HepG2 (cell line): ENCODE results near the gene PSMD12. TPM values are rescaled to one million over a fixed set of nuclear protein-coding genes. Genes with fewer than 3 reads are reported as not detected.
A peak's percentile ranks its signal among the peaks of the same experiment; 100 is the strongest.

Experiments
- ATAC-seq: fragments of 200-7000 bp; cut with Tn5 transposase; 3 replicates; pipeline ENCODE4 v1.9.1; 2020; ENCODE audit warnings: mild to moderate bottlenecking, moderate library complexity
- BruUV-seq: library from RNA; stranded (reverse); fragments of 400-500 nt; replicated peaks from 2 replicates; lab custom pipeline; 2021; lab: Mats Ljungman, UMichigan
- CTCF ChIA-PET: fragments of 300-600 bp; formaldehyde crosslinking; extraction: SDS; loops from one replicate; lab custom pipeline; 2021; ENCODE audit warnings: low total read pairs, inconsistent platforms, low intra/inter-chr PET ratio; lab: Yijun Ruan, JAX
- POLR2A ChIA-PET: fragments of 350-600 bp; sonication (Branson Sonifier 250); formaldehyde crosslinking; loops from one replicate; lab custom pipeline; 2020; ENCODE audit warnings: antibody characterized with exemption, inconsistent platforms; lab: Yijun Ruan, JAX
- DNase-seq: peaks from one replicate; pipeline ENCODE4 v3.0.0-alpha.2; 2015; ENCODE audit warnings: low spot score
- FAIRE-seq: peaks from 3 replicates; lab custom pipeline; 2011; peaks lifted over from hg19 to GRCh38; lab: Jason Lieb, UNC
- H2AFZ ChIP-seq: one replicate; pipeline ENCODE4 v1.6.1; 2011; ENCODE audit warnings: low read length, inconsistent platforms
- H3K27ac ChIP-seq: fragments of 300-600 bp; 3 replicates; pipeline ENCODE4 v1.8.0; 2011; ENCODE audit warnings: mixed run types, mild to moderate bottlenecking, mixed read lengths, low read length, inconsistent platforms; ENCODE audit not compliant: insufficient read depth; ENCODE audit errors: extremely low read length
- H3K27me3 ChIP-seq, 2 experiments: fragments of 200-600 bp in 1 of 2; 2 replicates in 1 of 2; 3 replicates in 1 of 2; pipeline versions ENCODE4 v1.6.0 to v1.8.0; 2011; ENCODE audit warnings: low read length in 2 of 2, mild to moderate bottlenecking in 2 of 2, moderate library complexity in 2 of 2, inconsistent platforms in 1 of 2; ENCODE audit not compliant: insufficient read depth in 2 of 2, control insufficient read depth in 1 of 2
- H3K36me3 ChIP-seq, 2 experiments: fragments of 200-600 bp in 1 of 2; replicated peaks in 1 of 2; 2 replicates in 1 of 2; 3 replicates in 1 of 2; pipeline versions ENCODE4 v1.5.1 to v1.8.0; 2011; ENCODE audit warnings: low read length in 2 of 2, inconsistent platforms in 1 of 2; ENCODE audit not compliant: insufficient read depth in 2 of 2, control insufficient read depth in 1 of 2
- H3K4me1 ChIP-seq: 2 replicates; pipeline ENCODE4 v1.5.1; 2012; ENCODE audit warnings: low read length, inconsistent platforms; ENCODE audit not compliant: insufficient read depth
- H3K4me2 ChIP-seq: 2 replicates; pipeline ENCODE4 v1.6.0; 2011; ENCODE audit warnings: low read depth, low read length, inconsistent platforms
- H3K4me3 ChIP-seq, 3 experiments: fragments of 200-600 bp in 1 of 3; sonication (generic), shearing (Covaris generic) in 1 of 3; replicated peaks in 1 of 3; 2 replicates each; pipeline ENCODE4 v1.5.1; 2011 to 2016; ENCODE audit warnings: low read length in 3 of 3, inconsistent platforms in 2 of 3, low read depth in 2 of 3, mild to moderate bottlenecking in 2 of 3, control low read depth in 1 of 3, mixed read lengths in 1 of 3; ENCODE audit not compliant: insufficient read depth in 1 of 3
- H3K79me2 ChIP-seq: one replicate; pipeline ENCODE4 v1.6.1; 2011; ENCODE audit warnings: low read length, inconsistent platforms; ENCODE audit not compliant: insufficient read depth
- H3K9ac ChIP-seq: 2 replicates; pipeline ENCODE4 v1.6.0; 2011; ENCODE audit warnings: mild to moderate bottlenecking, low read depth, low read length, inconsistent platforms; ENCODE audit not compliant: insufficient read depth
- H3K9me3 ChIP-seq: 2 replicates; pipeline ENCODE4 v1.5.1; 2012; ENCODE audit warnings: mild to moderate bottlenecking, low read length
- H4K20me1 ChIP-seq: 2 replicates; pipeline ENCODE4 v1.6.0; 2011; ENCODE audit warnings: inconsistent platforms, mild to moderate bottlenecking, low read length, moderate library complexity; ENCODE audit not compliant: insufficient read depth
- AHR ChIP-seq: IDR thresholded peaks from 2 replicates; pipeline ENCODE4 v1.6.1; 2018; ENCODE audit warnings: missing genetic modification reagents, missing compliant biosample characterization
- ATF6 ChIP-seq: sonication (generic); formaldehyde crosslinking; conservative IDR thresholded peaks from 2 replicates; pipeline ENCODE4 v1.4.0; 2020; ENCODE audit warnings: missing genetic modification reagents
- GABPA ChIP-seq, 2 experiments: IDR thresholded peaks; 2 replicates each; pipeline ENCODE4 v1.6.1; 2011 to 2016; ENCODE audit warnings: low read depth in 2 of 2, low read length in 1 of 2, missing biosample characterization in 1 of 2, missing genetic modification characterization in 1 of 2
- KDM3A ChIP-seq: IDR thresholded peaks from 2 replicates; pipeline ENCODE4 v1.6.1; 2018; ENCODE audit warnings: low read depth, missing compliant biosample characterization
- MNT ChIP-seq: fragments of 450-650 bp; IDR thresholded peaks from 2 replicates; pipeline ENCODE4 v1.6.1; 2016
- MYC ChIP-seq: sonication (generic); formaldehyde crosslinking; IDR thresholded peaks from 2 replicates; pipeline ENCODE4 v1.9.0; 2021; ENCODE audit warnings: missing genetic modification reagents, borderline replicate concordance
- RFXANK ChIP-seq: IDR thresholded peaks from 2 replicates; pipeline ENCODE4 v1.6.1; 2016
- SP140L ChIP-seq: sonication (generic); formaldehyde crosslinking; IDR thresholded peaks from 2 replicates; pipeline ENCODE4 v1.4.0; 2020; ENCODE audit warnings: missing genetic modification reagents, borderline replicate concordance
- ZBTB33 ChIP-seq: sonication (generic); formaldehyde crosslinking; IDR thresholded peaks from 2 replicates; pipeline ENCODE4 v1.4.0; 2020; ENCODE audit warnings: missing genetic modification reagents
- ZNF687 ChIP-seq: sonication (generic); formaldehyde crosslinking; IDR thresholded peaks from 2 replicates; pipeline ENCODE4 v1.5.1; 2020; ENCODE audit warnings: mild to moderate bottlenecking, missing genetic modification reagents, moderate library complexity
- WGBS: methylation state at CpG from one replicate; pipeline ENCODE4 v1.1.6; 2017; ENCODE audit warnings: low lambda C conversion rate; 5-methylcytosine and 5-hydroxymethylcytosine counted together
- in situ Hi-C: cut with HindIII; loops from 2 replicates; pipeline ENCODE4 v1.10.0; 2017; ENCODE audit warnings: low pct_unique_long_range_greater_than_20kb; ENCODE audit not compliant: extremely low pct_ligation_motif_present
- intact Hi-C: fragments of 100-400 bp; cut with micrococcal nuclease; formaldehyde crosslinking; loops from one replicate; pipeline ENCODE4 v1.10.0; 2022; ENCODE audit not compliant: unreplicated experiment
- polyA plus RNA-seq, 8 experiments: library from polyadenylated mRNA; depleted of rRNA in 3 of 8; stranded (reverse) in 7 of 8; unstranded in 1 of 8; fragments of >200 nt; fragmentation: Illumina TruSeq in 4 of 8; extraction: Trizol in 4 of 8; gene quantifications; 2 replicates each; pipeline versions ENCODE4 v1.2.1 to v1.2.3, GENCODE V29; 2011 to 2016; ENCODE audit warnings: low read depth in 4 of 8, missing spikeins in 1 of 8, mixed read lengths in 1 of 8; ENCODE audit not compliant: insufficient read depth in 1 of 8
- total RNA-seq, 5 experiments: library from RNA; depleted of rRNA; stranded (reverse); fragments of >200 nt; fragmentation: Illumina TruSeq; extraction: Trizol; gene quantifications; 2 replicates each; pipeline ENCODE4 v1.2.3, GENCODE V29; 2016; ENCODE audit warnings: low read depth in 1 of 5

The PSMD12 gene
- total and polyA plus RNA-seq, 2 of the 13 experiments (the other 11 are each of a cell fraction or from before 2014, with no cell fraction given), result 27.4 to 71.7 TPM

- TF ChIP-seq RFXANK (CRISPR knock-in tag), result no peak
Observed at GRCh38 chr17:67293251-67294203, 72.8 kb downstream of the PSMD12 start (continued).

- ATAC-seq, result no peak
- no peak for TF ChIP-seq ATF6 (CRISPR knock-in tag)
- no peak for TF ChIP-seq GABPA (IDR thresholded peaks at IDR 0.05; ENCODE audit: low read depth, low read length)
- no peak for TF ChIP-seq GABPA (CRISPR knock-in tag; IDR thresholded peaks at IDR 0.05; ENCODE audit: low read depth)
- peak; percentile 44 for TF ChIP-seq ZNF687 (CRISPR knock-in tag)
- TF ChIP-seq MYC (CRISPR knock-in tag), result peak; percentile 24; the same call in 1 of the 2 replicates
- TF ChIP-seq KDM3A, result no peak
- no peak for TF ChIP-seq AHR (CRISPR knock-in tag)
- no peak for TF ChIP-seq SP140L (CRISPR knock-in tag)
- TF ChIP-seq MNT, result peak; percentile 60
- TF ChIP-seq ZBTB33 (CRISPR knock-in tag), result peak; percentile 53; the same call in 1 of the 2 replicates
Observed at GRCh38 chr17:67290711-67291291, 75.6 kb downstream of the PSMD12 start.

More at GRCh38 chr17:67290711-67291291, 75.6 kb downstream of the PSMD12 start:
- H4K20me1 ChIP-seq, result no peaks in the 10 kb centered on the region
- no peaks in the 10 kb centered on the region for H3K79me2 ChIP-seq
- no peak for FAIRE-seq
- no TSS peak for BruUV-seq
- H3K4me1 ChIP-seq, result peaks cover 17% of the 10 kb centered on the region
- WGBS, result 52% methylated on average over 11 of the region's 11 CpGs
- intact Hi-C loops (no loop called here), in situ Hi-C loops (no loop called here)
- no peak for DNase-seq
- H2AFZ ChIP-seq, result no peak overlapping the region
- no peaks in the 10 kb centered on the region for H3K9me3 ChIP-seq
- no peak overlapping the region for H3K9ac ChIP-seq
- CTCF ChIA-PET, result no interaction called here
- H3K4me2 ChIP-seq, result peak overlapping the region; percentile 8; the same call in 1 of the 2 replicates
- no peak overlapping the region for H3K4me3 ChIP-seq
- POLR2A ChIA-PET, result interaction anchor here (0.9 kb wide), 1 partner anchor 18 kb away, joined by 4 read pairs; no protein-coding TSS in a partner anchor
- no peaks in the 10 kb centered on the region for H3K36me3 ChIP-seq
- H3K27ac ChIP-seq, result no peak overlapping the region
- no peaks in the 10 kb centered on the region; a peak in 1 of 5 replicates for H3K27me3 ChIP-seq
